Epithelial cell of prostate (primary cell): ENCODE measurements around the gene RGMA.

ENCODE experiments used
- DNase-seq: peaks from one replicate; pipeline ENCODE4 v3.0.0-alpha.2; 2011; ENCODE audit warnings: low read depth, low spot score
- H3K27ac ChIP-seq: fragments of 450-650 bp; 2 replicates; pipeline ENCODE4 v1.5.1; 2017; ENCODE audit warnings: mild to moderate bottlenecking

Gene RGMA

DNA sequence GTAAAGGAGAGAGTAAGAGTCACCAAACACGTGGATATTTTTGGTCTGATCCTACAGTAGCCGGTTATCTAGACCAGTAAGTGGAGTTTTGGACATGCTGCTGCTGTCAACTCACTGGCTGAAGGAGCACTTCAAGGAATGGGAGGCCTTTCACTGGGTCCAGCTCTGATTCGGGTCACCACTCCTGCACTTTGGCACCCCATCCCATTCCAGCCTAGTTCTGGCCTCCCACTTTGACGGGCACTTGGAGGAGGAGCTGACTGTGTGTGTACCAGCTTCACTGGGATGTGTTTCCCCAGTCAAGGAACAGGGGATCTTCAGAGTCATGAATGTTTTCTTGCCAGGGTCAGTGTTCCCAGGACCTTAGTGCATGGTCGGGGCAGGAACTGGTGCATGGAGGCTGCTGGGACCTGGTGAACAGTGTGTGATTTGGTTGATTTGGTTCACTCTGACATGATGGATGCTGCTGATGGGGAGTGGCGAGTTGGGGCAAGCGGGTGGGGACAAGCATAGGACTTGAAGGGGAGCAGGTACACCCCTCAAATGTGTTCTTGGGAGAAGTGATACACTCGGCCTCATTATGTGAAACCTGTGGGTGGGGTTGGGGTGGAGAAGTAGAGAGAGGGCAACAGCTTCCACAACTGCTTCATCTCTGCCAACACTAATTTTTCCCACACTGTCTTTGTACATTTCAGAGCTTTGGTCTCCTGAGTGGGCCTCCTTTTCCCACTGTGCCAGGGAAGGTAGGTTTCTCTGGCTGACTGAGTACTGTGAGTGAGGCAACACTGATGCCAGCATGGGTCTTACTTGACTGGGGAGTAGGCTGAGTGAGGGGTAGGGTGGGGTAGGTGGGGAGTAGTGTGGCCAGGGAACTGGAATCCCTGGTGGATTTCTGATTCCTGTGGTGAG lies 64.0 kb downstream of the RGMA start:
- no peak overlapping the region for H3K27ac ChIP-seq

DNA sequence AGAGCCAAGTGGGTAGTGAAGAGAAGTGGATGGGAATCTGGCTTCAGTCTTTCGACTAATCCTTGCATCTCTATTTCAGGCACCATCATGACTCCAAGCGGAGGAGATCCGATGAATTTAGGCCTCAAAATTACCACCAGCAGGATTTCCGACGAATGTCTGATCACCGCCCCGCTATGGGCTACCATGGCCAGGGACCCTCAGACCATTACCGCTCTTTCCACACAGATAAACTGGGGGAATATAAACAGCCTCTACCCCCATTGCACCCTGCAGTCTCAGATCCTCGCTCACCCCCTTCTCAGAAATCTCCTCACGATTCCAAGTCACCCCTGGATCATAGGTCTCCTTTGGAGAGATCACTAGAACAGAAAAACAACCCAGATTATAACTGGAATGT lies 64.7 kb downstream of the RGMA start:
- no peak overlapping the region for H3K27ac ChIP-seq
- DNase-seq, result no peak

More for the DNA sequence above, 64.0 kb downstream of the RGMA start:
- DNase-seq, result no peak

DNA sequence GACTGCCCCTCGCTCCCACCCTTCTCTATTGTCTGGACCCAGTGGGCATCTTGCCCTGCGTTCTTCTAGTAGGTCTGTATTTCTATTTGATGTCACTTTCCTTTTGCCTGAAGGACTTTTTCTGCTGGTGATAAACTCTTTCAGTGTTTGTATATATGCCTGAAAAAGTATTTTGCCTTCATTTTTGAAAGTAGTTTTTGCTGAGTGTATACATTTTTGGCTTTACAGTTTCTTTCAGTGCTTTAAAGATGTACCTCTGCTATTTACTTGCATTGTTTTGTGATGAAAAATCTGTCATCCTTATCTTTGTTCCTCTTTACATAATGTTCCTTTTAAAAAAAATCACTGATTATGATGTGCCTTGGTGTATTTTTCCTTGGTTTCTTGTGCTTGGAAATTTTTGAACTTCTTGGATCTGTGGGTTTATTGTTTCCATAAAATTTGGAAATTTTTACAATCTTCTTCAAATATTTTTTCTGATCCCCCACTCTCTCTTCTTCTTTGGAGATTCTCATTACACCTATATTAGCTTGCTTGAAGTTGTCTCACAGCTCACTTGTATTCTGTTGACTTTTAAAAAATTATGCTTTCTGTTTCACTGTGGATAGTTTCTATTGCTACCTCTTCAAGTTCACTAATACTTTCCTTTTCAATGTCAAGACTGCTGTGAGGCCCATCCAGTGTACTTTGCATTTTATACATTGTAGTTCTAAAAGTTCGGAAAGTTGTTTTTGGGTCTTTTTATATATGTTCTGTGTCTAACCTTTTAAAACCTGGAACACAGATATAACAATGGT lies 67.8 kb downstream of the RGMA start:
- DNase-seq, result no peak
- H3K27ac ChIP-seq, result no peak overlapping the region

DNA sequence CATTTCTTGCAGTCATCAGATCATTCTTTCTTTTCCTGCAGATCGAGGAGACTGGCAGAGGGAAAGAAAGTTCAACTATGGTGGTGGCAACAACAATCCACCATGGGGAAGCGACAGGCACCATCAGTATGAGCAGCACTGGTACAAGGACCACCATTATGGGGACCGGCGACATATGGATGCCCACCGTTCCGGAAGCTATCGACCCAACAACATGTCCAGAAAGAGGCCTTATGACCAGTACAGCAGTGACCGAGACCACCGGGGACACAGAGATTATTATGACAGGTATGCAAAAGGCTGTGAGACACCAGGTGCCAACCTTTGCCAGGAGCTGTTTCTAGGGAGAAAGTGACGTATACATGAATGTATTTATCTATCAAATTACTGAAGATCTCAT lies 69.0 kb downstream of the RGMA start:
- no peak for DNase-seq
- H3K27ac ChIP-seq, result no peak overlapping the region

DNA sequence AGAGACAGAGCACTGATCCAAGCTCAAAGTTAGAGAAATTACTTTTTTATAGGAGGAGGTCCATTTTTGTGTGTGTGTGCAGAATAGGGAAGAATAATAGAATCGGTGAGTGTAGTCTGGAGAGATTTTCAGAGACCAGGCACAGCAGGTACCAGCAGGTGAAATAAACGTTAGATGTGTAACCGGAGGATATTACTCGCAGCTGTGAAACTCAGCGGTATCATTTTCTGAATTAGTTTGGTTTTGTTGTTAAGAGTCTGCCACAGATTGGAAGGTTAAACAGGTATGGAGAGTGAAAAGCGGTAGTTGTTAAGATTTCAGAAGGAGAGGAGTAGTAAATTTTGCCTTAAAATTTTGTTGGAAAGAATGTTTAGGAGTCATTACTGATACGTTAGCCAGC lies 69.9 kb downstream of the RGMA start:
- no peak overlapping the region for H3K27ac ChIP-seq
- DNase-seq, result no peak

DNA sequence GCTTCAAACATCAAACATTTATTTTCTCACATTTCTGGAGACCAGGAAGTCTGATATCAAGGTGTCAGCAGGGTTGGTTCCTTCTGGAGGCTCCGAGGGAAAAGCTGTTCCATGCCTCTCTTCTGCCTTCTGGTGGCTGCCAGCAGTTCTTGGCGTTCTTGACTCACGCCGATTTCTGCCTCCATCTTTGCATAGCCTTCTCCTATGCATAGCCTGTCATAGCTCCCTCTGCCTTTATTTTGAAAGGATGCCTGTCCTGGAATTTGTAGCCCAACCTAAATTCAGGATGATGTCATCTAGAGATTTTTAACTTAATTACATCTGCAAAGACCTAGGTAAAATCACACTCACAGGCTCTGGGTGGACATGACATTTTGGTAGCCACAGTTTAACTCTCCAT lies 70.4 kb downstream of the RGMA start:
- no peak overlapping the region for H3K27ac ChIP-seq
- DNase-seq, result no peak

DNA sequence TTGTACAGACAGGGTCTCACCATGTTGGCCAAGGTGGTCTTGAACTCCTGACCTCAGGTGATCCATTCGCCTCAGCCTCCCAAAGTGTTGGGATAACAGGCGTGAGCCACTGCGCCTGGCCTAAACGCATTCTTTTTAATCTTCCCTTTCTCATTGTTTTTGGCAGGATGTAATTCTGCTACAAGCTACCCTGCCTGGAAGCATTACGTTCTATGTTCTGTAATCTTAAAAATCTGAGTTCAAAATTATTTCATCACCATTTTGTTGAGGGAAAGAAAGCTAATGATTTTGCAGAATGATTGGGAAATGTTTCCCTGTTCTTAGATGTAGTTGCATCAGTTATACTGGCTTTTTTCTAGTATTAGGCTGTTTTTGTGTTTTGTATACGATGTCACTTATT lies 71.5 kb downstream of the RGMA start:
- no peak for DNase-seq
- H3K27ac ChIP-seq, result peak overlapping the region; percentile 3

DNA sequence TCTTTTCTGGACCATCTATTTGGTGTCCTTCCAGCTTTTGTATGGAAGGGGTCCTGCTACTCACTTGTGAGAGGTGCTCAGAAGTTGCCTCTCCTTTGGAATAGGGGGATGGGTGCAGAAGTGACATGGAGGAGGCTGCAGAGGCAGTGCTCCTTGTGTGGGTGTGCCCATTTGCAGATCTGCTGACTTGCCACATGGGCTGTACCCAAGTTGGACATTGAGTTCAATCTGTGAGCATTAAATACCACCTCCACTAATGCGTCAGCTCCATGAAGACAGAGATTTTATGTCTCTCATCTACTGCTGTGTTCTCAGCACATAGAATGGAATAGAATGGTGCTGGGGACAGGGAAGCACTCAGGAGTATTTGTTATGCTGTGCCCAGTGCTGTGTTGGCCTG lies 76.2 kb downstream of the RGMA start:
- DNase-seq, result no peak
- H3K27ac ChIP-seq, result no peak overlapping the region

DNA sequence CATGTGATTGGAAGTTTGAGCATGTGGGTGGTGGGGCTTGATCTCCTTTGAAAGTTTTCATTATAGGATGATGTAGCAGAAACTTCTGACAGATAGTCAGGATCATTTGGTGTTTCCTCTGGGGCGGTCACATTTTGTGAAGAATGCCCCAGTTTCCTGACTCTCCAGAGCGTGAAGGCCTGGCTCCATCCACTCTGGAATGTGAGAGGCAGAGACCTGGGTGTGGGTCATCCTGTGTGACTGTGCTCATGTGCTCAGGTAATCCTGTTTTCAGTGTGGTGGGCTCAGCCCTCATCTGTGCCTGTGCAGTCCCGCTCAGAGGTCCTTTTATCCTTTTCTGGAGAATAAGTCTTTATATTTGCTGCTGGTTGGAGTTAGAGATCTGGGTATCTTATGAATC lies 81.0 kb downstream of the RGMA start:
- no peak overlapping the region for H3K27ac ChIP-seq
- DNase-seq, result no peak

DNA sequence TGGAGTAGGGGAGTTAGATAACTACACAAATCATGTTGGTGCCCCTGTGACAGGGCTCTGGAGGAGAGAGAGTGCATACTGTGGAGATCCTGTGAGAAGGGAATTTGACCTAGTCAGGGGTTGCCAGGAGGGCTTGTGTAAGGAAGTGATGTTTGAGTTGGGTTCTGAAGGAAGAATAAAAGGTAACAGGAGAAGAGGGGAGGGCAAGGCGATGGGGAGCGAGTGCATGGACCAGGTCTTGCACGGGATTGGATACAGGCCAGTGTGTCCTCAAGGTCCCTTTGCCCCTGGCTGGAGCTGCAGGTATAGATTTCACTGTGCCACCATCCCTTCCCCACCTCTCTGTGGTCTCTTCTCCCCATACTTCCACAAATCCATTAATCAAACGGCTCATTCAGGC lies 83.9 kb downstream of the RGMA start:
- no peak overlapping the region for H3K27ac ChIP-seq
- no peak for DNase-seq

DNA sequence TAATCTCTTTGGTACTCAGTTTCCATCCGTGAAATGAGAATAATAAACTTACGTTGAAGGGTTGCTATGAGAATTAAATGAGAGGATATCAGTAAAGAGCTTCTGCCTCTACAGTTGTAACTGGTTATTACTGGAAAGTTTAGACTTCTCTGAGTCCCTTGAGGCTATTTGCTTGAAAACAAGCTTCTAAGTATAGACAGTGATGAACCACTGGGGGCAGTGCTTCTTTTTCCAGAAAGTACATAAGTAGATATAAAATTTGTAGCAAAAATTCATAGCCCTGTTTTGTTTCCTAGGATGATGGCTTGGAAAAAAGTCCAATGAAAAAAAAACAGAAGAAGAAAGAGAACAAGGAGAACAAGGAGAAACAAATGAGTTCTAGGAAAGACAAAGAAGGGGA lies 87.1 kb downstream of the RGMA start:
- DNase-seq, result no peak
- H3K27ac ChIP-seq, result no peak overlapping the region

DNA sequence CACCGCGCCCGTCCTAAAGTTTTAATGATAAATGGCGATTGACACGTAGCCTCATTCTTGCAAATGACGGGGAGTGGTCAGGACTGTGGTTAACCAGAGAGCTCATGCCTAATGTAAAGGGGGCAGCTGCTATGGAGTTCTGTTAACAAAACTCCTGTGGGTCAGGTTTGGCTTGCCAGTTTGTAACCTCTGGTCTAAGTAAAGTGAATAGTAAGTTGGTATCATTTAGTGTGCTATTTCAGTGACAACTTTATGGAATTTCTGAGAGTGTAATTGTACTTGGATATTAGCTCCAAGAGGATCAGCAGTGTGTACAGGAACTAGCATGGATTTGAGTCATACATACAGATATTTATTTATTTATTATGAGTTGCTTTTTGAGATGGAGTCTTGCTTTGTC lies 87.9 kb downstream of the RGMA start:
- no peak overlapping the region for H3K27ac ChIP-seq
- no peak for DNase-seq

DNA sequence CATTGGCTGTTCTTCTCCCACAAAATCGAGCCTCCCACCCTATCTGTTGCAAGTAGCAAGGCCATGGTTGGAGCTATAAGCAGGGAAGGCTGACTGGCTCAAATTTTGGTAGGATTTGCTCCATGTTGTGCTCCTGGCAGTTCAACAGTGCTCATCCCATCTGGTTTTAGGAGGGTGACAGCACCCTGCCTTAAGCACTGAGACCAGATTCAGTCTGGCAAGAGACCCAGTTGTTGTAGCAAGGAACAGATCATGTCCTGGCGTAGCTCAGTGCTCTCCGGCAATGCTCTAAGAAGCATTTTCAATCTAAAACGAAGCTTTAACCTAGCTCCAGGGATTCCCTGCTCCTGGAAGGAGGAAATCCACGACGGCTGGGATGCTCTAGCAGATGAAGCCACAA lies 91.2 kb downstream of the RGMA start:
- no peak for DNase-seq
- no peak overlapping the region for H3K27ac ChIP-seq

DNA sequence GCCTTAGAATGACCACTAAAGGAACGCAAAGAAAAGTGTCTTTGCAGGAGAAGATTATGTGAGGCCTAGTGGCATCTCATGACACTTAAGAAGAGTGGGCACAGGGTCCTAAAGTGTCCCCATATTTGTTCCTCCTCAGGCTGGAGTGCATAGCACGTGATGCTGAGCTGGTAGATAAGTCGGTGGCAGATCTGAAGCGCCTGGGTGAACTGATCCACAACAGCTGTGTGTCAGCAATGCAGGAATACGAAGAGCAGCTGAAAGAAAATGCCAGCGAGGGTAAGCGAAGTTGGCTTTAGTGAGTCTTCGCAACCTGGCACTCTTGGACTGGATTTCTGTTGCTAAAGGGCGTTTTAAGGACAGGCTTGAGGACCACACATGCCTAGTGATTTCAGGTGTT lies 96.3 kb downstream of the RGMA start:
- DNase-seq, result no peak
- H3K27ac ChIP-seq, result no peak overlapping the region

DNA sequence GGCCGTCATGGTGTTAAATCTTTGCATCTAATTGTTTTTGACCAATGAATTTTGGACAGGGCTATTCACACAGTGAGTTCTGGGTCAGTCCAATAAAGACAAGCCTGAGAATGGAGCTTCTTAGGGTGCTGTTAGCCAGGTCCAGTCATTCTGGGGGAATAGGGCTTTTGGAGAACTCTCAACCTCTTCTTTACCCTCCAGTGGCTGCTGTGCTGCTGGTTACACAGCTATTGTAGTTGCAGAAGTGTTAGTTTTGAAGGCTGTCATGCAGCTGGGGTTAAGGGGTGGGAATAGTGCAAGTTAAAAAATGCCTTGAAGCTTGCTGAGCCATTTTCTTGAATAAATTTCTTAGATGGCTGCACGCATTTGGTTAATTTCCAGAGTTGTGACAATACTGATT lies 99.0 kb downstream of the RGMA start:
- H3K27ac ChIP-seq, result no peak overlapping the region
- no peak for DNase-seq

DNA sequence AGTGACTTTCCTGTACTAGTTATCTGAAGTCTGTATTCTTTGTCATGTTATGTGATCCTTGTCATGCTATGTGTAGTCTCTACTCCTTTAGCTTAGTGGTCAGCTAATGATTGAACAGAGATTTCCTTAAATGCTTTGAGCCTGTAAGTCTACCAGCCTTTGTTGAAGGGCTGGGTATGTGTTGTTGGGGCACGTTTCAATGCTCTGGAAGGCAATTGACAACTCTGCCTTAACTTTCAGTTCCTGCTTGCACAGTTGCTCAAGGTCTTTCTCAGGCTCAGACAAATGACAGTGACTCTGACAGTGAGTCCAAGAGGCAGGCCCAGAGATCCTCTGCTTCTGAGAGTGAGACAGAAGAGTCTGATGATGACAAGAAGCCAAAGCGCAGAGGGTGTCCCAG lies 99.5 kb downstream of the RGMA start:
- no peak overlapping the region for H3K27ac ChIP-seq
- DNase-seq, result no peak
